ENCODE data around the gene ACTR2. TPM values are rescaled to one million over a fixed set of nuclear protein-coding genes. Genes with fewer than 3 reads are reported as not detected.
"Not testable (repeated sequence)": the region's sequence is repeated elsewhere in the genome, so short reads cannot be mapped to it uniquely, and the experiment has no call there.

The ACTR2 gene
- polyA plus RNA-seq, 4 donors, result 177 to 229 (median 221) TPM

DNA sequence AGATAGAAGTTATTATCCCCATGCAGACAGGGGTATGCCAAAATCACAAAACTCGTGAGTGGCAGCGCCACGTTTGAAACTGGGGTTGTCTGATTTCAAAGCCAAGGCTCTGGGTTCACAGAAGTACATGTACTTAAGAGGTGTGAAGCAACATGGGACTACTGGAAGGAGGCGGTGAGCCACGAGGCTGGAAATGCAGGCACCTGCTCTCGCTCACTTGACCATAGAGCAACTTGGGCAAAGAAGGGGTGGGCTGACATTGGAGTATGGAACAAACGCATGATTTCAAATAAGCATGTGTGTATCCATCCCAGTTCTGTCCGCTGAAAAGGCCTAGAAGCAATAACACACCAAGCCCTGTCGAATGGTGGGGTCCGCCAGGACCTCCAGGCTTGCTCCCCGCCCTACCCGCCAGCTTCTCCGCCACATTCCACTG is 593 bp upstream of the ACTR2 start:
- DNase-seq (ENCODE audit: low read depth in 4 of 4, low spot score in 3 of 4), result no peak

DNA sequence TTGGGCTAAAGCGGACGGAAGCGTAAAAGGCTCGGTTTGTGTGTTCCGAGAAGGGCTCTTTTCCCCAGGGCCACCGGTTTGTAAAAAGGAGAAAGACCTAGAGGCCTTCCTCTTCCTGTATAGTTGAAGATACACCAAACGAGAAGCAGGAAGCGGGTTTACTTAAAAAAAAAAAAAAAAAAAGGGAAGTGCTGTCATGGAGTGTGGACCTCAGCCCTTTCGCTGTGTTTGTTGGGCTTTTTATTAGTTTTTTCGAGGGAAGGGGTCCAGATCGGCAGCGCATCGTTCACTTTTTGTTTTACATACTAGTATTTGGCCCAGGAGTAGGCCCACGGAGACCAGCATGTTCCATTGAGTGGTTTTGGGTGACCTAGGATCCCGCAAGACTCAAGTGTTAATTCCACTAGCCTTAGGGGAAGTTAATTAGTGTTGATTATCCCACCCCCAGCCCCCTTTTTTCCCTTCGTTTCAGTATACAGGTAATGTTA is 676 bp downstream of the ACTR2 start:
- peak in 3 of 4 donors; percentile 30 to 55 (median 36) for DNase-seq (ENCODE audit: low read depth in 4 of 4, low spot score in 3 of 4)

DNA sequence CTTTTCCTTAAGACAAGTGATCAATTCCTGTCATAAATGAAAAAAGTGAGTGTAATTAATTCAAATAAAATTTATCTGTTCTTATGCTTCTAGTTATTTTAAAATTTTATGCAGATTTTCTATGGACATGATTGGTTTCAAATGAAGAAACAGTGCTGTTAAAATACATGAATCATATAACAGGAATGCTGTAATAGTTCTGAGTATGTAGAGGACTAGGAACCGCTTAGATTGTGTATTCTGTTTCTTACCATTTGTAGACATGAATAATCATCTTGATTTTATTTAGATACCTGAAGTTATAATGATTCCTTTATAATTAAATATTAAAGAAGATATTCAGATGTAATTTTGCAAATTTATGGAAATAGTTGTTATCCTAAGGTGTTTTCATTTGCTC is 3.5 kb downstream of the ACTR2 start:
- no peak for DNase-seq (ENCODE audit: low read depth in 4 of 4, low spot score in 3 of 4)

DNA sequence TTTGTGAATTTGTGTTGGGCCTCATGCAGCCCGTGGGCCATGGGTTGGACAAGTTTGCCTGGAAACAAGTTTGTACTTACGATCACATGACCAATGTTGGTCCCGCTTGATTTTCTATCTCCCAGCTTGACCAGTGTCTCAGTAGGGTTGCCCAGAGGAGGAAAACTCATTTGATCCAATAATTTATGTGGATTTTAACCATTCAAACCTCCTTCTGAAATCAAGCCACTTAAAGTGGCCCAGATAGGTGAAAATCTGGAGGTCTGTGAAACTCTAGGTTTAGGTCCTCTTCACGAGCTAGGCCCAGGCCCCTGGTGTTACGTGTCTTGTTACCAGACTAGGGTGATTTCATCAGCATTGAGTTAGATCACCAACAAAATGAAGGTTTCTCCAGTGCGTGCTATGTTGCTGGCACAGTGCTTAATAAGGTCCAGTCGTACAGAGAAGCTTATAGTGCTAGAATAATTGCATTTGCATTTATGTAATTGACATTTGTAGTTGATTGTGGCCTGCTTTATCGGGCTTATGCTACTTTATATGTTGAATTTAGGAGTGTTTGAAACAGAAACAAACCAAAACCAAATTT is 4.4 kb downstream of the ACTR2 start:
- no peak for DNase-seq (ENCODE audit: low read depth in 4 of 4, low spot score in 3 of 4)

DNA sequence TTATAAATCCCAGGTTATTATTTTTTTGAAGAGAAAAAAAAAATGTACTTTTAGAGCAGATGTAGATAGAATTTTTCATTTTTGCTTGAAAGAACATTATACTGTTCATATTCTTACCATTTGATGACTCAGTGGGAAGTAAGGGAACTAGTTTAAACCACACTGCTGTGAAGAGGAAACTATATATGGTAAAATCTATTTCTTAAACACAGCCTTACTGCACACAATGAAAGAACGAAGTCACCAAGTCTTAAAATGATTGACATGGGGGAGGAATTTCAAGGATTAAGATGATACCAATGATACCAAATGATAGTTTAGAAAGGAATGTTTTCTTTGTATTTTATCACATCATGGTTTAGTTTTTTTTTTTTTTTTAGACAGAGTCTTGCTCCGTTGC is 5.0 kb downstream of the ACTR2 start:
- no peak for DNase-seq (ENCODE audit: low read depth in 4 of 4, low spot score in 3 of 4)

DNA sequence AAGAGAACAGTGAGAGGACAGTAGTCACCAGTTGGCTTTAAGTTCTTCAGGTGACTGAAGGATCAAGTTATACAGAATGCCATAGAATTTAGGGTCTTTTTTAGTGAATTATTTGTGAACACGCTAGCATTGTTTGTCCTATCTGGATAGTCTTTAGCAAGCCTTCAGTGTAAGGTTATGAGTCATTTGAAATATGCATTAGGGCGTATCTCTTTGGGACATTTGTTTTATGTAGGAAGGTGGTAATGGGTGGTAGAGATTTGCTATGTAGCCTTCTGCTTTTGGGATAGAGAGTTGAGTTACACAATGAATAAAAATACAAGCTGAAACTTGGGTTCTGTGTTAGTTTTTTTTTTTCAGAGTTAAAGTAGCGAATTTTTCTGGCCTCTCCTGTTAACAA is 13.0 kb downstream of the ACTR2 start:
- DNase-seq (ENCODE audit: low read depth in 4 of 4, low spot score in 3 of 4), result no peak

DNA sequence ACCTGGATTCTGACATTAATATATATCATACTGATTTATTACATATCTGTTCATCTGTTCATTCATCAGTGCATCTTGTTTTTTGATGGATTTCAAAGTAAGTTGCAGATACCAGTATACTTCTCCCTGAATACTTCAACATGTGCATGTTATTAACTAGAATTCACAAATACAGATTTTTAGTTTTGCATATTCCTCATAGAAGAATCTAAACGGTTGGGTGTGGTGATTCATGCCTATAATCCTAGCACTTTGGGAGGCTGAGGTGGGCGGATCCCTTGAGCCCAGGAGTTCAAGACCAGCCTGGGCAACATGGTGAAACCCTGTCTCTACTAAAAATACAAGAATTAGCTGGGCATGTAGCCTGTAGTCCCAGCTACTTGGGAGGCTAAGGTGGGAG is 16.8 kb downstream of the ACTR2 start:
- DNase-seq (ENCODE audit: low read depth in 4 of 4, low spot score in 3 of 4), result not testable (repeated sequence)

DNA sequence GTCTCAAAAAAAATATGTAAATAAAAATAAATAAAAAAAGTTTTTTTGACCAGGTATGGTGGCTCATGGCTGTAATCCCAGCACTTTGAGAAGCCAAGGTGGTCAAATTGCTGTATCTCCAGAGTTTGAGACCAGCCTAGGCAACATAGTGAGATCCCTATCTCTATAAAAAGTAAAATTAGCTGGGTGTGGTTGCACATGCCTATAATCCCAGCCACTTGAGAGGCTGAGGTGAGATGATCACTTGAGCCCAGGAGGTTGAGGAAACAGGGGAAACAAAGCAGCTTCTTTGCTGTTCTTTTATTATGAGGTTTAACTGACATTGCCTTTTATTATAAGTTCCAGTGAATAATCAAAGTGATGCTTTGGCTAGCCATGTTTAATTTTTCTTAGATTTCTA is 25.0 kb downstream of the ACTR2 start:
- DNase-seq (ENCODE audit: low read depth in 4 of 4, low spot score in 3 of 4), result no peak

DNA sequence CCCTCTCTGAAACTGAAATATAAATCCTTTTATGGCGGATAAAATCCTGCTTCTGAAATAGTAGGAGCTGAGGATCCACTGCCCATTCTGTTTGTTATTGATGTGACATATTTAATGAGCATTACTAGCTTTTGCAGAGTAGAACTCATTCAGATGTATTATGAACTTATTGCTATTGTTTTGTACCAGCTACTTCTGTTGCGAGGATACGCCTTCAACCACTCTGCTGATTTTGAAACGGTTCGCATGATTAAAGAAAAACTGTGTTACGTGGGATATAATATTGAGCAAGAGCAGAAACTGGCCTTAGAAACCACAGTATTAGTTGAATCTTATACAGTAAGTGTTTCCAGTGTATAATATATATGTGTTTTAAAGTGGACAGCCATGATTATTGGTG is 27.7 kb downstream of the ACTR2 start:
- DNase-seq (ENCODE audit: low read depth in 4 of 4, low spot score in 3 of 4), result no peak

DNA sequence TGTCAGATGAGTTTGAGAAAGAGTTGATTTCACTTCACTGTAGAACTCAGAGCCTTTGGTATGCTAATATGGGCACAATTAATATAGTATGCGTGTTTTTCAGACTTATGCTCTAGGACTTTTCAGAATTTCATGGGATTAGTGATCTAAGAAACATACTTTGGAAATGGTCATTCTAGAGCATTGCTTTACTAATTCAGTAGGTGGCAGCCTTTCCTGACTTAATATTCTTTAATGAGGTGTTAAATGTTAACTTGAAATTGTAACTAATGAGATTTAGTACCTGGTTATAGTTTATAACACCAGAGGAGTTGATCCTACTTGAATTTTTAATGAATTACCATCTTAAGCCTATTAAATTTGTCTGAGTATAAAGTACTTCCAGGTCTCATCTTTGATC is 28.4 kb downstream of the ACTR2 start:
- DNase-seq (ENCODE audit: low read depth in 4 of 4, low spot score in 3 of 4), result no peak

DNA sequence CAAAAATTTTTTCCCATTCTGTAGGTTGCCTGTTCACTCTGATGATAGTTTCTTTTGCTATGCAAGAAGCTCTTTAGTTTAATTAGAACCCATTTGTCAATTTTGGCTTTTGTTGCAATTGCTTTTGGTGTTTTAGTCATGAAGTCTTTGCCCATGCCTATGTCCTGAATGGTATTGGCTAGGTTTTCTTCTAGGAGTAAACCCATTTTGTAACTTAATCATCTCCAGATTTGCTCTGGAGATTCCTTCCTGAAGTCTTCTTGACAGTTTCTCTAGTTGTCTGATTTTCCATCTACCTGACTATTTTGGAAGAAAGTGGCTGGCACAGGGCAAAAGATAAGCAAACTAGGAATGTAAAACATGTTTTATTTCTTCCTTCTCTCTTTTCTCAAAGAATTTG is 30.2 kb downstream of the ACTR2 start:
- not testable (repeated sequence) for DNase-seq (ENCODE audit: low read depth in 4 of 4, low spot score in 3 of 4)

DNA sequence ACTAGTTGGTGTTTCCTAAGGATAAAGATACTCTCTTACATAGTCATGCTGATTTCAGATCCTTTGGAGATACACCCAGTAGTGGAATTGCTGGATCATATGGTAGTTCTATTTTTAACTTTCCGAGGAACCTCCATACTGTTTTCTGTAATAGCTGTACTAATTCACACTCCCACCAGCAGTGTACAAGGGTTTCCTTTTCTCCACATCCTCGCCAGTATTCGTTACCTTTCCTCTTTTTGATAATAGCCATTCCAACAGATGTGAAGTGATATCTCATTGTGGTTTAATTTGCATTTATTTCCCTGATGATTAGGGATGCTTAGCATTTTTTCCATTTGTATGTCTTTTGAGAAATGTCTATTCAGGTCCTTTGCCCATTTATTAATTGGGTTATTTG is 34.0 kb downstream of the ACTR2 start:
- no peak for DNase-seq (ENCODE audit: low read depth in 4 of 4, low spot score in 3 of 4)

DNA sequence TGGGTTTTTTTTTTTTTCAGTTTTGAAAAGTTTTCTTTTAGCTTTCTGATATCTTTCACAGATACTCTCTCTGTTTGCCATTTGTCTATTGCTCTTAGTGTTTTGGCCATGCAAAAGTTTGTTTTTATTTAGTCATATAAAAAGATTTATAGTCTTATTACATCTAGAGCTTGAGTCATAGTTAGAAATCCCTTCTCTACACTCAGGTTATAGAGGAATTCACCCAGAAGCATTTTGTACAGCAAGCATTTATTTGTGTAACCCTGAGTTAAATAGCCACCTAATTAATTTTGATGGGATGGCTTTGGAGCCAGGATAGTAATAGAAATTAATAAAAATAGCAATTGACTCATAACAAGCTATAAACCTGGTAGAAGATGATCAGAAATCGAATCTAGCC is 35.6 kb downstream of the ACTR2 start:
- DNase-seq (ENCODE audit: low read depth in 4 of 4, low spot score in 3 of 4), result no peak

DNA sequence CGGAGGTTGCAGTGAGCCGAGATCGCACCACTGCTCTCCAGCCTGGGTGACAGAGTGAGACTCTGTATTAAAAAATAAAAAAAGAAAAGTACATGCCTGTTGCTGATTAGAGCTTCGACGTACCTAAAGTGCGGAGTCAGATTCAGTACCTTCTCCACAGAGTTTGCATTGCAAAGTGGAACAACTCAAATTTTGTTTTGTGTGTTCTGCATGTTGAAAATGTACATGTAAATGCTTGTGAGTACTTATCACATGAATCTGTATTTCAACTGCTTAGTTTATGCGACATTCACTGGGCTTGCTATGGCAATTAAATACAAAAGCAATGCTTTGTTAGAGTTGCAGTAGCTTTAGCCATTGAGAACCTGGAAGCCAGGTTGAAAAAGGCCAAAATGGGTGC is 36.4 kb downstream of the ACTR2 start:
- no peak for DNase-seq (ENCODE audit: low read depth in 4 of 4, low spot score in 3 of 4)

DNA sequence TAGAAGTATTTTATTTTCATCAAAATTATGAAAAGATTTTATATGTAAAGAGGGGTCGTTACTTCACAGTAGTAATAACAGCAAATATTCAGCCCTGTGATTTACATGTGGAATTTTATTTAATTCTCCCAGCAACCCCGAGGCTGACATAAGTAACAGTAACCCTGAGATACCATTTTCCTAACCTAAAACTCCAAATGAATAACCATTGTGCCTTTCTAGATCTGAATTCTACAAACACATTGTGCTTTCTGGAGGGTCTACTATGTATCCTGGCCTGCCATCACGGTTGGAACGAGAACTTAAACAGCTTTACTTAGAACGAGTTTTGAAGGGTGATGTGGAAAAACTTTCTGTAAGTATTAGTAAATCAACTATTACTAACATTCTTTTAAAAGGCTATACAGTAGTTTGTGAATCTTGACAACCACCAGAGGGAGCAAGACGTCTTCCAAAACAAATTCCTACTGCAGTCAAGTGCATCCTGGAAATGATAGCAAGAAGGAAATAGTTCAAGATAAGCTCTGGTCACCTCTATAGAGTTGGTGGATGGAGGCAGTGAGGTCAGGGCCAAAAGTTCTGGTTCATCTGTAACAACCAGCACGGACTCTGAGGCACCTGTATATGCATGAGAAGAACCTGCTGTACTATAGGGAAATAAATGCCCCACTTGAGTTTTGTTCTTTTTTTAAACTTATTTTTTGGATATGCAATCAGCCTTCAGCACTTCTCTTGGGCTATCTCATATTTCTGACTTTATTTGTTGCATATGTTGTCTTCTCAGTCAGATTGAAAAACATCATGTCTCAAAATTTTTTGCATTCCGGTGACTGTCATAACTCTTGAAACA is 37.4 kb downstream of the ACTR2 start:
- DNase-seq (ENCODE audit: low read depth in 4 of 4, low spot score in 3 of 4), result peak; percentile 65 to 80 (median 71)

DNA sequence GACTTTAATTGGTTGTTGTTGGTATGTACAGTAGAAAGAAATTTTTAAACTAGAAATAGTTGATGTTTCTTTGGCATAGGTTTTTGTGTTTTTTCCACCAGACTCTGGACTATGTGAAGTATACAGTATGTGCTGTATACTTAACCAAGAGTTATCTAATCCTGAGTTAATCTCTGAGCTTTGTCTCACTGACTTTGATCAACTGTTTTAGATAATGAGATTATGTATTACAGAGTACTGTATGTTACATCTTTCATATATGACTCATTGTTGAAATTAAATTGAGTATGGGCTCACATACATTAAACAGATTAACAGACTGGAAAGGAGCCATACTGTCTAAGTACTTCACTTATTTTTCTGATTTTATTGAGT is 38.0 kb downstream of the ACTR2 start:
- no peak for DNase-seq (ENCODE audit: low read depth in 4 of 4, low spot score in 3 of 4)

DNA sequence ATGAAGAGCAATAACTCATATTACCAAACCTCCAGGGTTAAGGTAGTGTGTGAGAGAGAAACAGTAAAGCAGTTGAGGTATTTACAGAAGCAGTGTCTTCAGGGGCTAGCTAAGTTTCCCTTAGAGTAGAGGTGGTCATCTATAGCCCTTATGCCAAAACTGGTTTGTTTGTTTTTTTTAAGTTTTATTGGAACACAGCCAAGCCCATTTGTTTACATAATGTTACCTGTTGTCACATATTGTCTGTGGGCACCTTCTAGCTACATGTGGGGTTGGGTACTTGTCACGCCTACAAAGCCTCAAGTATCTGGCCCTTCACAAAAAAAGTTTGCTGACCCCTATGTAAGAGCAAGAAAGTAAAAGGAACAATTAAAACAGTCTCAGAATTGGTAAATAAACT is 39.4 kb downstream of the ACTR2 start:
- no peak for DNase-seq (ENCODE audit: low read depth in 4 of 4, low spot score in 3 of 4)

DNA sequence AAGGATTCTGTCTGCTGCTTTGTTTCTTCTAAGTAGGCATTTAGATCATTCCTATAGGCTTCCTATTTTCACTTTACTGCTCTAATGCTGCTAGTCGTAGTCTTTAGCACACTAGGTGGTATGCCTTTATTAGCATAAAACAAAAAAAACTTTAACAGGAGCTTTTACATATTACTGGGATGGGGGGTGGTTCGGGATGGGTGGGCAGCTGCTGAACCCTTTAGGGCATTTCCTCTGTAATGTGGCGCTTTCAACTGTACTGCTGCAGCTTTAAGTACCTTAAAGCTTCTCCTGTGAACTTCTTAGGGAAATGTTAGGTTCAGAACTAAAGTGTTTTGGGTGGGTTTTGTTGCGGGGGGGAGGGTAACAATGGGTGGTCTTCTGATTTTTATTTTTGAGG is 41.3 kb downstream of the ACTR2 start:
- no peak for DNase-seq (ENCODE audit: low read depth in 4 of 4, low spot score in 3 of 4)

DNA sequence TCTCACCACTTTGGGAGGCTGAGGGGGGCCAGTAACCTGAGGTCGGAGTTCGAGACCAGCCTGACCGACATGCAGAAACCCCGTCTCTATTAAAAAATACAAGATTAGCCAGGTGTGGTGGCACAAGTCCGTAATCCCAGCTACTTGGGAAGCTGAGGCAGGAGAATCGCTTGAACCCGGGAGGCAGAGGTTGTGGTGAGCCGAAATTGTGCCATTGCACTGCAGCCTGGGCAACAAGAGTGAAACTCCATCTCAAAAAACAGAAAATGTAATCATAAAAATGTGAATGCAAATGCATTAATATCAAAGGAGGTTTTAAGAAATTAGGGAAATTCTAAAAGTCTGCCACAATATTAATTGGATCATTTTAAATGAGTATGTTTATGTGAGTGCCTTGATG is 45.7 kb downstream of the ACTR2 start:
- no peak for DNase-seq (ENCODE audit: low read depth in 4 of 4, low spot score in 3 of 4)

DNA sequence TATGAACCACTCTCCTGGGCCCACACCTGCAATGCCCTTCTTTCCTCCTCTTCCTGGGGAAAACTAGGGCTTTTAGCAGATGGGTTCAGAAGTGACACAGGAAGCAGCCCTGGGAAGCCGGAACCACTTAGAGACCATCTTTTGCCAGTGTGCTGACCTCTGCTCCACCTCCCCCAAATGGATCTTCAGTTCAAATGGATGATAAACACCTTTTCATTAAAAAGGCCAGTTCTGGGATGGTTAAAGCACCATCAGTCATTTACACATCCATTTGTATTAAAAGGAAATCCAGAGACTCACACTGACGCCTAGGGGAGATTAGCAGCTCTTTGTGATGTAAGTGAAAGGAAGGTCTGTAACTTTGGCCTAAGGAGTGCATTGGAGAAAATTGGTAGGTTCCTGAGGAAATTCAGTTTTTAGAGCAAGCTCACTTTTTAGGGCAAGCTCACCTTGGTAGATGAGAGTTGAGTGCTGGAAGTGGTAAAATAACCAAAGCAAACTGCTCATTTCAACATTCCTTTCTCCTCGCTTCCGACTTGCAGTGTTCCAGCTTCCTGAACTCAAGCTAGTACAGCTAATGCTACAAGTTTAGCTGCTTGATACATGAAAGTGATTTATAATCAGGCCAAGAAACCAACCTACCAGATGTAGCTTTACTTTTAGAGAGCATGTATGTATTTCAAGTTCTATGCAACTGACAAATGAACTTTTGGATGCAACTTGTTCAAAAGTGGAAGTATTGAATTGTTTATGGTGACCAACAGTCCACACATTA is 47.7 kb downstream of the ACTR2 start:
- DNase-seq (ENCODE audit: low read depth in 4 of 4, low spot score in 3 of 4), result peak in 1 of 4 donors; percentile 35

DNA sequence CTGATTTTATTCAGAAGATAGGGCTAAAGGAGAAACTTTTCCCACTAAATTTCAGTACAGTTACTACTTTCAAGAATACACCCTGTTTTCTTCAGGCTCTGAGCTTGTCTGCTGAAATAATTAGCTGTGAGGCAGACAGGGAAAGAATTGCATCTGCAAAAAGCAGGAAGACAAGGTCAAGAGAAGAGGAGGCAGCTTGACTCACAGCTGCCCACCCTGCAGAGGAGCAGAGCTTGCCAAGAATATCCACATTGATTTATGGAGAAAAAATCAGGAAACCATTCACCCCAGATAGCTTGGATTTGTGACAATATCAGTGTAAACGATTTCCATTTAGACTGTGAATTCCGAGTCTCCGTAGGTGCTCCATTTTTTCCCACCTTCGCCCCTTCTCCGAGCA is 49.0 kb downstream of the ACTR2 start:
- DNase-seq (ENCODE audit: low read depth in 4 of 4, low spot score in 3 of 4), result no peak
